Fibroblast of skin of left biceps (primary cell): ENCODE data around the gene ZNF502.
"Not testable (repeated sequence)": the region's sequence is repeated elsewhere in the genome, so short reads cannot be mapped to it uniquely, and the experiment has no call there.

Source experiments
- DNase-seq, 2 experiments: peaks; one replicate each; pipeline ENCODE4 v3.0.0-alpha.2; 2013; ENCODE audit warnings: low read depth in 2 of 2

The ZNF502 gene

GRCh38 chr3:44712455-44713075 is at the start of gene ZNF502:
ZNF502 (plus strand) TSS chr3:44712660; CDS start chr3:44720262, 7,602 bp downstream.
- peak; percentile 74 to 76 for DNase-seq

DNA sequence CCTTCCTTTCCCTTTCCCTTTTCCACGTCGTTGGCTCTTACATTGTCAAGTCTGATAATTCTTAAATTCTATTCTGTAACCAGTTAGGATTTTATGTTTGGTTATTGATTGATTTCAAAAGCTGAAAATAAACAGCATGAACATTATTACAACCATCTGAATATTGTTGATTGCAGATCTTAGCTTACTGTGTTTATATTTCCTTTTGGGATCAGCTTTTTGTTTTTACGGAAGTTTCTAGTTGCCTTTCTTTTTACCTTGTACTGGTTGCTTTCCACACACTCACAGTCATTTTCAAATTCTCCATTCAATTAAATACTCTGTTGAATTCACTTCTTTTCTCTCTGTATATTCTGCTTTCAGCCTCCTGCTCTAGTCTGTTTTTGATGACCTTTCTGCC is 47.3 kb upstream of the ZNF502 start:
- DNase-seq: no peak

- no peak for DNase-seq
These were observed 46.1 kb upstream of the ZNF502 start for GRCh38 chr3:44666346-44666745.

DNA sequence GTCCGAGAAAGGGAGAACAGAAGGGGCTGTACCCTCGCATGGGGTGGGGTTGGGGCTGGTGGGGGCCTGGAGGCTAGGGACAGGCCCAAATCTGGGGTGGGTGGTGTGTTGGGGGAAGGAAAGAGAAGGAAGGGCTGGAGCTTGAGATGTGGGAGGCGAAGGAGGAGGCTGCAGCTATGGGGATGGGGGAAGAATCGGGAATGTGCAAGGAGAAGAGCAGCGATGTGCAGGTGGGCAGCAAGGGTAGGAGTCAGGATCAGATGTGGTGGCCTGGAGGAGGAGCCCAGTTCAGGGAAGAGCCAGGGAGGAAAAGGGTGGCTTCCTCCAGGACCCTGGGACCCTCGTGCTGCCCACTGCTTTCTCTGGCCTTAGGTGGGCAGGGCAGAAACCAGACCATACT is 42.7 kb upstream of the ZNF502 start:
- no peak for DNase-seq

GRCh38 chr3:44673466-44673865 is 39.0 kb upstream of the ZNF502 start:
- not testable (repeated sequence) for DNase-seq

GRCh38 chr3:44674211-44674610 is 38.2 kb upstream of the ZNF502 start:
- DNase-seq: no peak

- DNase-seq: no peak
These were observed 33.9 kb upstream of the ZNF502 start for GRCh38 chr3:44678480-44679116.

DNA sequence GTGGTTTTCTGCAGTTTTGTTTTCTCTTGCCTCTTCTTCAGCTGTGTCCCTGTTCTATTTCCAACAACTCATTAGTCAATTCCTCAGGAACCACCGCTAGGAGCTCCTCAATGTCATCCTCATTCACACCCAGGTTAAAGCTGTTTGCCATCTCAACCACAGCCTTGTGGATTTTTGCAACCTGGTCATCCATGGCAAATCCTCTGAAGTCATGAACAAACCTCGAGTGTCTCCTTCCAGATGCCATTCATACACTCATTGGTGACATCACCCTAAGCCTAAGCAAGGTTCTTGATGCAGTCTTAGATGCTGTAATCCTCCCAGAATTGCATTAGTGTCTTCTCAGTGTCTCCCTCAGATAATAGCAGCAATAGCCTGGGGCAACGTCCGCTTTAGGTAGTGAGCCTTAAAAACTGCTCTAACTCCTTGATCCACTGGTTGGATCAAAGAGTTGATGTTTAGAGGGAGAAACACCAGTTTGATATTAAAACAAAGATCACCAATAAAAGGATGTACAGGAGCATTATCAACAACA is 31.5 kb upstream of the ZNF502 start:
- no peak for DNase-seq

- DNase-seq: peak in 1 of 2 experiments; percentile 4
These were observed 30.1 kb upstream of the ZNF502 start for GRCh38 chr3:44682182-44682896.

DNA sequence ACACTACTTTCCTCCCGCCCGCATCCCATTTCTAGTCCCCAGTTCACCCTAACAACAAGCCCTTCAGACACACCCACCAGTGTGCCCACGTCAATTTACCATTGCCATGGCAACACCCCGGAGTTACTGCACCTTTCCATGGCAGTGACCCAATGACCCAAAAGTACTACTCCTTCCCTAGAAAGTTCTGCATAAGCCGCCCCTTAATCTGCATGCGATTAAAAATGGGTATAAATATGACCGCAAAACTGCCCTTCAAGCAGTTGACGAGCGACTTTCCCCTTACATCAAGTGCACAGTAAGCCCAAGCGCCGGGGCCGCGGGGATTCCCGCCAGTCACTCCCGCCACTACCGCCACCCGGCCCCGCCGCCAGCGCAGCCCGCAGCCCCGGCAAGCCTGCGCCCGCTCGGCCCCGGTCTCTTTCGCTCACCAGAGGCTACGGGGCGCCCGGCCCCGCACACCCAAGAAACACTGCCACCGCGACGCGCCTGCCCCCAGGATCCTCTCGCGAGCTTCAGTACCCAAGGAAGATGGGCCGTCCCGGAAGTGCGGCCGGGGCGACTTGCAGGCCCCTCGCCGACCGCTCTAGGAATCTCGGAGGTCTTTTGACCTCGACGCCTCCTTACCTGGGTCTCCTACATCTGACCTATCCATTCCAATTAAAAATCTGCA is 27.2 kb upstream of the ZNF502 start:
- peak; percentile 51 to 61 for DNase-seq

- no peak for DNase-seq
These were observed 24.6 kb upstream of the ZNF502 start for GRCh38 chr3:44687898-44688297.

GRCh38 chr3:44721231-44722102 is 9.0 kb downstream of the ZNF502 start:
- no peak for DNase-seq

DNA sequence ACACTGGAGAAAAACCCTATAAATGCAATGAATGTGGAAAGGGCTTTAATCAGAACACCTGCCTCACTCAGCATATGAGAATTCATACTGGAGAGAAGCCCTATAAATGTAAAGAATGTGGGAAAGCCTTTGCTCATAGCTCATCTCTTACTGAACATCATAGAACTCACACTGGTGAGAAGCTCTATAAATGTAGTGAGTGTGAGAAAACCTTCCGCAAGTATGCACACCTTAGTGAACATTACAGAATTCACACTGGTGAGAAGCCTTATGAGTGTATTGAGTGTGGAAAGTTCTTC is 9.6 kb downstream of the ZNF502 start:
- no peak for DNase-seq

- DNase-seq: peak; percentile 79
These were observed 17.0 kb downstream of the ZNF502 start, which contains the start of gene ZNF501 for GRCh38 chr3:44729384-44729910. ZNF501 (plus strand) TSS chr3:44729635; CDS start chr3:44734422, 4,787 bp downstream.

DNA sequence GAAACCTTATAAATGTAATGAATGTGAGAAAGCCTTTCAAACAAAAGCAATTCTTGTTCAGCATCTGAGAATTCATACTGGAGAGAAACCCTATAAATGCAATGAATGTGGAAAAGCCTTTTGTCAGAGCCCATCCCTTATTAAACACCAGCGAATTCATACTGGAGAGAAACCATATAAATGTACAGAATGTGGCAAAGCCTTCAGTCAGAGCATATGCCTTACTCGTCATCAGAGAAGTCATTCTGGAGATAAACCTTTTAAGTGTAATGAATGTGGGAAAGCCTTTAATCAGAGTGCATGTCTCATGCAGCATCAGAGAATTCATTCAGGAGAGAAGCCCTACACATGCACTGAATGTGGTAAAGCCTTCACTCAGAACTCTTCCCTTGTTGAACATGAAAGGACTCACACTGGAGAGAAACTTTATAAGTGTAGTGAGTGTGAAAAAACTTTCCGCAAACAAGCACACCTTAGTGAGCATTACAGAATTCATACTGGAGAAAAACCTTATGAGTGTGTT is 22.2 kb downstream of the ZNF502 start:
- no peak for DNase-seq

GRCh38 chr3:44761101-44761423 is 48.6 kb downstream of the ZNF502 start:
- DNase-seq: no peak

DNA sequence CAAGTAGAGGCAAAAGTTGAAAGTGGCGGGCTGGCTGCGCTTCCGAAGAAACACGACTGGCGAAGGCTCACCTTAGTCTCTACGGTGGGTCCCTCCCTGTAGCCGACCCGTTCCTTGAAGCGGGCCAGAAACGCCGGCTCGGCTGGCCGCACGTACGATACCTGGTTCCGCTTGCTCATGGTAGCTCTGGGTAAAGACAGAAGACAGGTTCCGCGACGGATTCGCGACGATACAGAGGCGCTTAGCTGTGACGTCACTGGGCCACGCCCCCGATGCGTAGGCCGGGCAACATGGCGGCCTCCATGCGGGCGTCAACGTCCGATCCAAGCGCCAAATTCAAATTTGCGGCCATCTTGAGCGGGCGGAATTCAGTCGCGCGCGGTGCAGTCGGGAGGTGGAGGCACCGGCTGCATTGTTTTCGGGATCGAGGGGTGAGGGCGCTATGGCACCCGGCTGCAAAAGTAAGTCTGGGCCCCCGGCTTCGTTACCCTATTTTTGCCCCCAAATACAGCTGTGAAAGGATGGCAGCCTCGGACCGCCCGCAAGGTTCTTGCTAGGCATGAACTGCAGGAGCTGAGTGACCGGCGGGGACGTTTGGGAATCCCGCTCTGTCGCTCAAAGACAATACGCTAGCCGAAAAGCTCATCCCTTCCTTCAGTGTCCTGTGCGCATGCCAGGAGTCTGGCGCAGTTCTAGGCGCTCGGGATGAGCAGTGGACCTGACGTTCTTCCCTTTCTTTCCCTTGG is 49.1 kb downstream of the ZNF502 start, which contains the start of the genes KIAA1143 and KIF15:
Gene KIAA1143 (minus strand): TSS at position 196 of the 746 bp plus-strand sequence. CDS start 17 bp downstream, at position 179.
Gene KIF15 (plus strand): TSS at position 371 of the 746 bp plus-strand sequence. CDS start 72 bp downstream, at position 443.
- DNase-seq: peak; percentile 81

- DNase-seq: no peak
These were observed 49.8 kb downstream of the ZNF502 start for GRCh38 chr3:44762170-44762677.

DNA sequence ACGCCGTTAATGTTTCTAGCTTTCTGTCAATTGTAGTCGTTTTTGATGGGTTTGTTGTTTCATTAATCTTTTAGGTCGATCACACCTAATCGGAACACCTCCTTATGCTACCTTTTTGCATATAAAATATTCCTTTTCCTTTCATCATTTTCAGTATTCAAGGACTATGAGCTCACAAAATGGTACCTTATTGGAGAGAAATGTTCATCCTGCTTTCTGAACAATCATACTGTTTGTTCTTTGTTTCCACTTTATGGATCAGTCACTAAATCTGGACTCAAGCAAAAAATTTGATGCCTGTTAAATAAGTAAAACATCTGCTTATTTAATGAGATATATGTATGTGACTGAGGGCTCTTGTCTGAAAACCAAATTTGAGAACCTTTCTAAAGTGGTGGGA is 50.2 kb downstream of the ZNF502 start:
- no peak for DNase-seq

DNA sequence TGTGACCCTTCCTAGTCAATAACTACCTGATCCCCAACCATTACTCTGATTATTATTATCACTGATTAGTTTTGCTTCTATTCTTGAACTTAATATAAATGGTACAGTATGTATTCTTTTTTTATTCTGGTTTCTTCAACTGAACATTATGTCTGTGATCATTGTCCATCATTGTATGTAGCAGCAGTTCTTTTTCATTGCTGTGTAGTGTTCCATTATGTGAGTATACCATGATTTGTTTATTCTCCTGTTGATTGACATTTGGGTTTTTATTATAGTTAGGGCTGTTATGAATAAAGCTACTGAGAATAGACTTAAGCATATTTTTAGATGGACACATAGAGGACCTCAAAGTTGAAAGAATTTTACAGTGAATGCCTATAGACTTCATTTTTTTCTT is 51.8 kb downstream of the ZNF502 start:
- DNase-seq: no peak
